HG02571 (cell line): ENCODE data around the gene GGNBP2.

Source experiments
- ATAC-seq: cut with Tn5 transposase; IDR thresholded peaks from one replicate; pipeline ENCODE4 v1.9.1; 2021; ENCODE audit warnings: mild to moderate bottlenecking, moderate library complexity; ENCODE audit not compliant: unreplicated experiment

The GGNBP2 gene

DNA sequence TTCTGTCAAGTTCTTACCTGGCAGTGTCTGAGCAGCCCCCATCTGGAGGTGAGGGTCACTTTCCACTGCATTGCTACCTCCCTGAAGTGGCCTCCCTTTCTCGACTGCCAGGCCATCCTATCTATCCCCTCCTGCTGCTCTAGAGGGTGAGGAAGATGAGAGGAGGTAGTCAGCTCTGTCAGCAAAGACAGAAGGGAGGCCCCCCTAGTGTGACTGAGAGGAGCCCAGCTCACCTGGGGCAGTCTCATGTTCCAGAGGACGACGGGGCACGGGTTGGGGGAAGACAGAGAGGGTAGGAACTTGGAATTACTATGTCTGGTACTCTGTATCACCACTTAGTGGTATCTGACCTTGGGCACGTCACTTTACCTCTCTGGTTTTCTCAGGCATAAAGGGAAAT is 32.1 kb upstream of the GGNBP2 start:
- ATAC-seq: no peak

DNA sequence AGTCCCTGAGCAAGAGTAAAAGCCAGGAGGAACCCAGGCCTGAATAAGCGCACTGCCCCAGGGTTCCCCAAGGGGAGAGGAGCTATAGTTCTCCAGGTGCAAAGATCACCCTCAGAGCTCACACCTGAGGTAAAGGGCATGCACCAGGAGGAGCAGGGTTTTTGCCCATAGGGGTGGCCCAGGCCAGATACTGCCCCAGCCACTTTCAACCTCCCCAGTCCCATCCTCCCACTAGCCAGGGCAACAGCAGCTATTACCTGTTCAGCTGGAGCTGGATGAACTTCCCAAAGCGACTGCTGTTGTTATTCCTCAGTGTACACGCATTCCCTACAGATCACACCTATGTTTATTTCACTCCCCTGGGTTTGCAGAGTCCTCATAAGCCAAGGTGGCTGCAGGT is 29.9 kb upstream of the GGNBP2 start:
- no peak for ATAC-seq

DNA sequence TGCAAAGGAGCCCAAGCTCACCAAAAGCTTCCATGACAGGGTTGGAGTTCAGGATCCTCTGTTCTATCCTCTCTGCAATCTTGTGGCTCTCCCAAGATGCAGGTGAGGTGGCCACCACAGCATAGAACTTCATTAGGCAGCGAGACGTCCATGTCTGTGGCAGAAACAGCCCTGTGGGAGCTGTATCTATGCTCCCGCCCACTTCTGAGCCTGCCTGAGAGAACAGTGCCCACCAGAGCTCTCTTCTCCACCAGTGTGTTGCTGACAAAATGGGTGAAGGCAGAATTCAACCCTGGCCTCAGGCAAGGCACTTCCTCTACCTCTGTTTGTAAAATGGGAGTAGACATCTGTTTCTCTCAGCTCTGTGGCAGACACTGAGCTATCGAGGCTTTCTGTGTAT is 28.9 kb upstream of the GGNBP2 start:
- no peak for ATAC-seq

DNA sequence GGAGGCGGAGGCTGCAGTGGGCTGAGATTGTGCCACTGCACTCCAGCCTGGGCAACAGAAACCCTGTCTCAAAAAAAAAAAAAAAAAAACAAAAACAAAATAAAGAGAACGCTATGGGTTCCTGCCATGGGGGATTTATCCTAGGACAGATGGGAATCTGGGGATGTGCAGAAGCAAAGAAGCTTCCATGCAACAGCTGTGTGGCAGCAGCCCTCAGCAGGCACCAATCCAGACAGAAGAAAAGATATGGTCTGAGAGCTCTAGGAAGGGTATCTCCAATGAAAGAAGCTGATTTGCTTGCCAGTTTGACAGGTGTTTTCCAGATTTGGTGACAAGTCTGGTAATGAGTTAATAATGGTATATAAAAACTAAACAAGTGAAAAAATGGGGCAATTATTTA is 21.6 kb upstream of the GGNBP2 start:
- ATAC-seq: no peak

DNA sequence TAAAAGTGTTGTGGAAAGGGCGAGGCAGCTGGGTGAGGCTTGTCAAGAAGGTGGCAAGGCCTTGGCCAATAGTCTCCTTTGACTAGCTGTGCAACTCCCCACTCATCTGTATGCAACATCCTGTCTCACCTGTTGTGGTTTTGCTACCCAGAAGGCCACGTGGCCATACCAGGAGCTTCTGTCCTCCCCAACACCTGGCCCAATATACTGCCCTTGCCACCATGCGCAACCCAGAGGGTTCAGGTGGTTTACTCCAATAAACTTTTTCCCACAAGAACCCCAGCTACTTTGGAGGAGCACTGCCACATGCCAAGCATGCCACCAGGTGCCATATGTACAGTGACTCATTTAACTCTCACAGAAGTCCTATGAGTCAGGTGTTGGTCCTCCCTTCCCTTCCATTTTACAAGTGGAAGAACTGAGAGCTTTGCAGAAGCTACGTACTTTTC is 20.3 kb upstream of the GGNBP2 start:
- ATAC-seq: no peak

DNA sequence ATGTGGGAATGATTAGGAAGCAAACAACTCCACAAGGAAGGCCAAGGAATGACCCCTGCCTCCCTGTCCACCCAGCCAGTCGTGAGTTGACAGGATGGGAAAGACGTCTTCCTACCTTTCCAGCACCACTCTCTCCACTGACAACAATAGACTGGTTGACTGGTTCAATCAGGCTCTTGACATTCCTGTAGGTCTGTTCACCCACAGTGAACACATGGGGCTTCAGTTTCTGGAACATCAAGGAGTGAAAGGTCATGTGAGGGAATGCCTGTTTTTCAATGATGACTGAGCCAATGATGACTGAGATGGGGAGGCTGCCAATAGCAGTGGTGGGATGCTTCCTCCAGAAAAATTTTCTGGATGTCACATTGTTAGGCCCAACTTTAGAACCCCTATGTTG is 19.6 kb upstream of the GGNBP2 start:
- ATAC-seq: no peak

DNA sequence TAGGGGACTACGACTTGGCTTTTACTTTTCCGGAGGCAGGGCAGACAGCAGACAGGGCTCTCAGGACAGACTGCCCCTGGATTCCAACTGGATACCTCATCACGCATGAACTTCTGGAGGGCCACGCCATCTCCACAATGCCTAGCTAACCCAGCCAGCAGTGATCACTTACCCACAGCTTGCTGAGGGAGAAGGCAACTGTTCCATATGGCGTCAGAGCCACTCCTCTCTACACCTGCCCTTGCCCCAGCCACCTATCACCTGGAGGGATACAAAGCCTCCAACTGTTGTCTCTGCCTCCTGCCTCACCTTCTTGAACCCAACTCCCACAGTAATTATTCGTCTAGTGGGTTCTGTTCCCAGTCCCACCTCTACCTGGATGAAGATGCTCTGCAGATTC is 18.8 kb upstream of the GGNBP2 start:
- ATAC-seq: no peak

DNA sequence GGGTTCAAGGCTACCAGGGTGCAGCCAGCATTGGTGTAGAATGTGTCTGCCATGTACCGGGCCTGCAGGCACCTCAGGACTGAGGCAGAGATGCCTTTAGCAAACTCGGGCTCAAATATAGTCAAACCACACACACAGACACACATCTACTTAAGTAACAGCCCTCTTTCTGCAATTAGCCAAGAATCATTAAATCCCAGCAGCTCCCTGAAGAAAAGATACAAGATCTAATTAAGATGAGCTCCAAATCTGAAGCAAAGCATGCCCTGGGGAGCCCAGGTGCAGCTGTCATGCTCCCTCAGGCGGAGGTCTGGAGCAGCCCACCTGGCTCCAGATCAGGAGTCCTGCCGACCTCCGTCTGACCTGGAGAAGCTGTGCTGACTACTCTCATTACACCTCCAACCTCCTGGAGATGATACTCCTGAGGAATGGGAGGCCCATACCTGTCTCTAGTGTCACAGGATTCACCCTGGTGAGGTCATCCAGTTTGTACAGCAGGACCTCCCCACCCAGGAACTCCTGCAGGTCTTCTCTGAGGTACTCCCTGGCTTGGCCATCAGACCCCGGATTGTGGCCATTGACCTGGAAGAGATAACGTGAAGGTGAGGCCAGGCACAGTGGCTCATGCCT is 17.0 kb upstream of the GGNBP2 start:
- no peak for ATAC-seq

DNA sequence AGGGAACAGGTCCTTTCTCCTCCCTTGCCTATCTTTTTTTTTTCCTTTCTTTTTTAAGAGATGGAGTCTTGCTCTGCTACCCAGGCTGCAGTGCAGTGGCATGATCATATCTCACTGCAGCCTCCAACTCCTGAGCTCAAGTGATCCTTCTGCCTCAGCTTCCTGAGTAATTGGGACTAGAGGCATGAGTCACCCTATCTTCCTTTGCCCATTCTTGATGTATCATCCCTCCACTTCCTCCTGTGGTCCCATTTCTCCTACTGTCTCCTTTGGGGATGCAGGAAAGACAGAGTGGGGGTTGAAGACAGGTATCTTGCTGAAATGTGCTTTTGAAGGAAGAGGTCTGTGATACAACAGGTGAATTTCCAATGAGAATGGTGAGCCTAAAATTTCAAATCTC is 15.6 kb upstream of the GGNBP2 start:
- no peak for ATAC-seq

DNA sequence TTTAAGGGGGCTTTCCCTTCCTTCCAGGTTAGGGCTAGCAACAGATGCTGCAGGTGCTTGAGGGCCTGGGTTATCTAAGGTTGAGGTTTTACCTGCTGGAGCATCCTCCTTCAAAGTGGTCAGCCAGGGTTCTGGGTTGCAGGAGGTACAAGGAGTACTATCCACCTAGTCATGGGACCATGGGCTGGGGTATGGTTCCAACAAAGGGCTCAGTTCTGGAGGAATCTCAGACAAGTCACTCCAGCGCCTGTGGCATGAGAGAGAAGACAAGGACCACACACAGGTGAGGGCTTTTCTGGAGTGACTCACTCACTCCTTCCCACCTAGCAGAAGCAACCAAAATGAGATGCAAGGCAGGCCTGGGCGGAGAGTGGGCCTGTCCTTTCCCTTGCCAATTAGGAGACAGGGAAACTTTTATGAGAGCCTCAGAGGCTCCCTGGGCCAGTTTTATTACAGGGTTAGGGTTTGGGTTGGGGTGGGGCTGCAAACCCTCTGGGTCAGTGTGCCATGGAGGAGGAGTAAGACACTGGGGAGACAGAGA is 12.2 kb upstream of the GGNBP2 start:
- no peak for ATAC-seq

DNA sequence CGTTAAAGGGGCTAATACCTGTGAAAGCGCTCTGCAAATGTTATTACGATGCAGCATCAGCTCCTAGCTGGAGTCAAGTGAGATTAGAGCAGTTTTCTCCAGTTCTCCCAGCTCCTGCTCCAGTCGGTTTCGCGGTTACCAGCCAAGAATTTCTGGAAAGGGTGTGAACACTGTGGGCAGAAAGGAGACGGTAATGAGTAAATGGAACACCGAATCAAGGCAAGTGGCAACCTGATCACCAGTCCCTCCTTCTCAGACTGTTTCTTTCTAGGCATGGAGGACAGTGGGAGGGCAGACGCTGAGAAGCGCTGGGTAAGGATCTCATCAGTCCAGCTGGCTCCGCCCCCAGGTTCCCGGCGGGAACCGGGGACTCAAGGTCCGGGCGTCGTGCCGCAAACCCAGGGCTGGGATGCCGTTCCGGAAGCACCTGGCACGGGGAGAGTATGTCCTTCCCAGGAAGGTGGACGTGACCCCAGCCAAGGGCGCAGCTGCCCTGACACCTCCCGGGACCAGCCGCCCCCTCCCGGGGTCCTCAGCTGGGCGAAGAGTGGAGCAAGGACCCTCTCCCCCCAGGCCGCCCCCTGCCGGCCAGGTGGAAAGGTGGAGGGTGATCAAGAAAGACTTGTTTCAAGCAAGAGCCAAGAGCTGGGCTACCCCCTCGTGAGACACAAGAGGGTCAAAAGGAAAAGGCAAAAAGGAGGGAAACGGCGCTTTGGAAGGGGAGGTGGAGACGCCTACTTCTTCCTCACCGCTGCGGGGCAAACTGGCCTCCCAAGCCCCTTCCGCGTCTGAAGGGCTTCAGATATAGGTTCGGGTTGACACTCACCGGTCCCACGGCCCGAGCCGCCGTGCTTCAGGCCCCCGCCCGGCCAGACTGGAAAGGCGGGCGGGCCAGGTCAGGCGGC is 10.5 kb upstream of the GGNBP2 start:
- ATAC-seq: peak; percentile 19

DNA sequence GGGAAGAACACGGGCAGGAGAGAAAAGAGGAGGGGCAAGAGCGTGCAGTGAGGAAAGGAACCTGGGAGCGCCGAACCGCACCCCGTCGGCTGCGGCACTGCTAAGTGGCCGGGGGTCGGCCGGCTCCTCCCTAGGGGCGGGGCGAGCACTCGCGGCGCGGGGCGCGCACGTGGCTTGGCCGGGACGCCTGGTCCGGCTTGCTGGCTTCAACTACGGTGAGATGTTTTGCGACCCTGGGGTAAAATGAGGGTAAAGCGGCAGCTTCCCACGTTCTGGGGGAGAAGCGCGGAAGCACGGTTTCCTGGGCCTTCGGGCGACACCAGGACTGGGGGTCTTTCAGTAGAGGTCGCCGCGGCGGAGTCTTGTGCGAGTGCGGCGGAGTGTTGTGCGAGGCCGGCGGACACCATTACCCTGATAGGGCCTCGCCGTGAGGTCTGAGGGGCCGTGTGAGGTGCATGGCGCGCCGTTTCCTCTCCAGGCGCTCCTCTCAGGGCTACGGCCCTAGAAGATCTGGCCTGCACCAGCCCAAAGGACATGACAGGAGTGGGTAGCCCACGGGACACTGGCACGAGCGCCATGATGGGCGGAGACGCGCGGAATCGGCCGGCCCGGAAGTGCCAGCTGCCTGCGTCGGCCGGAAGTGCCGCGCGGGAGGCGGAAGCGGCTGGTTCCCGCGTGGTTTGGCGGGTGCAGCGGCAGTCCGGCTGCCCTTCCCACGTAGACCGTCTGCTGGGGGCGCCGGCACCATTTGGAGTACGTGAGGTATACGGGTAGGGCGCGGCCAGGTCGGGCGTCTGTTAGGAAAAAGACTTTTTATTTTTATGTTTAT is 9.7 kb upstream of the GGNBP2 start, which contains the start of the genes MYO19 and PIGW:
MYO19 (minus strand) TSS at position 29 of the 829 bp plus-strand sequence. CDS start 2,330 bp downstream, outside the sequence.
PIGW (plus strand) TSS at position 148 of the 829 bp plus-strand sequence. CDS start 2,115 bp downstream, outside the sequence.
- ATAC-seq: peak; percentile 71

DNA sequence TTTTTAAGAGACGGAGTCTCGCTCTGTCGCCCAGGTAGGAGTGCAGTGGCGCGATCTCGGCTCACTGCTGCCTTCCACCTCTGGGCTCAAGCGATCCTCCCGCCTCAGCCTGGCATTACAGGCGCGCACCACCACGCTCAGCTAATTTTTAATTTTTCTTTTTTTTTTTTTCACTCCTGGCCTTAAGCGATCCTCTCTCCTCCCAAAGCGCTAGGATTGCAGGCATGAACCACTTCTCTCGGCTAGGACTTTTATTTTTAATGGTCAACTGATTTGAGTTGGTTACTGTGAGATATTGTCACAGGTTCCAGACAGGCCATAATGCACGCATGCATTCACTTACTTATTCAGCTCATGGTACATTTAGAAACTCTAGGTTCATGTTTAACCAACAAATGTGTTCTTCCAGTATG is 9.0 kb upstream of the GGNBP2 start:
- no peak for ATAC-seq

DNA sequence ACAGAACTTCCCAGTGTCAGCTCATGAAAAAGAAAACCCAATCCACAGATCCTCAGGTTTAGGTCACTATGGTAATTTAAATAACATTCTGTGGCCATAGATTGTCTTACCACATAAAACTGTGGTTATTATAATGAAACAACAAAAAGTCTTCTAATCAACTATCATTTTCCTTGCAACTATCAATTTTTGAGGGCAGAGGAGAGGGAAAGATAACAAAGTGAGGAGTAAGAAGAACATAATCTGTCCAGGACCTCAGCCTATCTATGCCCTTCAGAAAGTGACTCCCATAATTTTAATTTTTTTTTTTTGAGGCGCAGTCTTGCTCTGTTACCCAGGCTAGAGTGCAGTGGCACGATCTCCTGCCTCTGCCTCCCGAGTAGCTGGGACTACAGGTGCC is 4.0 kb upstream of the GGNBP2 start:
- ATAC-seq: no peak

DNA sequence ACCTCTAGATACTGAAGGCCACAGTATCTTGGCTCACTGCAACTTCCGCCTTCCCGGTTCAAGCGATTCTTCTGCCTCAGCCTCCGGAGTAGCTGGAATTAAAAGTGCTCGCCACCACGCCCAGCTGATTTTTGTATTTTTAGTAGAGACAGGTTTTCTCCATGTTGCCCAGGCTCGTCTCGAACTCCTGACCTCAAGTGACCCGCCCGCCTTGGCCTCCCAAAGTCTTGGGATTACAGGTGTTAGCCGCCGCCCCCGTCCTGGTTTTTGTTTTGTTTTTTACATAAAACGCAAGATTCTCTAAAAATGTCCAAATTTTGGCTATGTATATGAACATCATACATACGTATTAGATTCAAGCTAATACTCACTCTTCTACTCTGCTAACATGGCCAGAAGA is 2.0 kb upstream of the GGNBP2 start:
- ATAC-seq: no peak

DNA sequence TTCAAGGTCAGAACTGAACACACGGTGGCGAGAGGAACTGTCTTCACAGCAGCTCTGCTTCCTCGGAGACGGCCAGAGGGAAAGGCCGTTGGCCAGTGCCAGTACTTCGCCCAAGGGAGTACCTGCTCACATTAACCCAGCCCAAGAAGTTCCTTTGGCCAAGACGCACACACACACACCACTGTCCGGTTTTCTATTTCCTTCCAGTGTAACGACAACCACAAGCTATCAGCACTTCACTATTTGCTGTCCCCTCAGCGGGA is 744 bp upstream of the GGNBP2 start:
- ATAC-seq: peak; percentile 5

DNA sequence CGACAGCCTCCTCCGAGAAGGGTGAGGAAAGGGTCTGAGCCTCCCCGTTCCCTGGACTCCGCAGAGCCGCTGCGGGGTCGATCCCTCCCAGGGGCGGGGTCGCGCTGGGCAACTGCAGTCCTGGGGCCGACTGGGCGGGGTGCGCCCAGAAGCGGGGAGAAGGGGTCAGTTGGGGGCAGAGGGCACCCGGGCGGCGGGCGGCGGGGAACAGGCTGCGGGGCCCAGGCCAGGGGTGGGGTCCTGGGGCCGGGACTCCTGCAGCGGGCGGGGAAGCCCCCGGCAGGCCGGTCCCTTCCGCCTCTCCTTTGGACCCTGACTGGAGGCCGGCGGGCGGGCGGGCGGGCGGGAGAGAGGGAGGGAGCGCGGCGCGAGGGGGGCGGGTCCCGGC is 352 bp downstream of the GGNBP2 start:
- peak; percentile 29 for ATAC-seq

DNA sequence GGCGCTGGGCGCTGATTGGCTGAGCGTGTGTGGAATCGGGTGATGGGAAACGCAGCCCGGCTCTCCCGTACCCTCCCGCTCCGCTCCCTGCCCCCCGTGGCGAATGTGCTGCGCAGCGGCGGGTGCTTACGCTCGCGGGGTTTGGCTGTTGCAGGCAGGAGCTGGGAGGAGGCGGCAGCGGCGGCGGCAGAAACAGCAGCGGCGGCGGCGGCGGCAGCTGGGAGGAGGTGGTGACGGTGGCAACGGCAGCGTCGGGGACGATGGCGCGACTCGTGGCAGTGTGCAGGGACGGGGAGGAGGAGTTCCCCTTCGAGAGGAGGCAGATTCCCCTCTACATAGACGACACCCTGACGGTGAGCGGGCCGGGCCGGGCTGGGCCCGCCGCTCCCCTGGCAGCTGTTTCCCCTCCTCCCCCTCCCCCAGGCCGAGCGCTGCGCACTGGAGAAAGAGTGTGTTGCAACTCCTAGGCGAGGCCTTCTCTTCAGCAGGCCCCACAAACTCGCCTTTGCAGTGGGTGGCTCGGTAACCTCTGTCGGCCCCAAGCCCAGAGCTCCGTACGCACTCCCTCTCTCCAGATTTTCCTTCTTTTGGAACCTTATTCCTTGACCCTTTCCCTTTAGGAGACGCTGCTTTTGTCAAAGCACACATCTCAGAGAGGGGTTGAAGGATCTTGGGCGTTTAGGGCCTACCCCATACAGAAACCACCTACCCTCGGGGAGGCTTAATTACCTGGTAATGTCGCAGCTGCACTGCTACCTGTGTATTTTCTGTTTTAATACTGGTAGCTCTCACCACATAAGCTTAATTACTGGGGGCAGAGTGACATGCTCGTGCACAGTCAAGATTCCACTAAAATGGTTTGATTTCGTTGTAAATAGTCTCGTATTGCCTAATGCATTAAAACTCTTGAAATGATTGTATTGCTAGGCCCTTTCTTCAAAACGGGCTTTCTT is 1.0 kb downstream of the GGNBP2 start:
- ATAC-seq: peak; percentile 62

DNA sequence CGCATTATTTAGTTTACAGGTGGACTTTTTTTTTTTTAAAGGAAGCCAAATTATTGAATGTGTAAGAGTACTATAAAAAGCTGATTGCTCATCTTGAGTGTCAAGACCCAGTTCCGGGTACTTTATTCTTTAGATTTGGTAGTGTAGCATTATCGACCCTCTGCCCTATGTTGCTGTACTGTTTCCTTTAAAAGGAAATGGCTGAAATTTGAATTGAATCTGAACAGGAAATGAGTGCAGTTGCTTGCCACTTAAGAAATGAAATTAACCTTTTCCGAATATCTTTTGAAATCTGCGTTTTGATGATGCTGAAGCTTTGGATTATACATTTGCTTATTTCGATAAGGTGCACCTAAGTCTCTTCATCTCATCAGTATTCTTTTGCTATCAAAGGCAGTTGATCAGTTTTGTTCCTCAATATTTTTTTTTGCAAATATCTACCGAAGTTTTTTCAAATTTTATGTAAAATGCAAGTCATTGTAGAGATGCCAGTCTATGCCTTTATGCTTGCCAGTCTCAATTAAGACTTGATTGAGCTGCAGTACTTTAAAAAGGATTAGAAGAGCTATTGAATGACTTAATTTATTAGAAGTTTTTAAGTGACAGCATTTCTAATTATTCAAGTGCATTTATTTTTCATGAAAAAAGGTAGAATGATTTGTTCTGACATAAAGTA is 1.8 kb downstream of the GGNBP2 start:
- no peak for ATAC-seq

DNA sequence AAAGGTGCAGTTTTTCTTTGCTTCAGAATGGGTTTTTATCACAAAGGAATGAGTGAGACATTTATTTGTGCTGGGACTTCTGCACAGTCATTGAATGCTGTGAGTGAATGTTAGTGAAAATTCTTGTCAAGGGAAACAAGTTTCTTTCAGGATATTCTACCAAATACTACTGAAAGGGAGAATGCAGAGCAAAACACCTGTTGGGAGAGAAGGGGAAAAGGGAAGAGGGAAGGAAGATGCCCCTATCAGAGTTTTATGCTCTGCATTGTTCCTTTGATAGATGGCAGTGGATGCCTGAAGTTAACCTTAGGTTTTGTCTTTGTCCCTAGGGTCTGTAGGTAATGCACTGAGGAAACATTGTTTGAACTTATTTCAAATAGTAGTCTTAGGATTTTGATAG is 3.1 kb downstream of the GGNBP2 start:
- no peak for ATAC-seq
